RWPE2 (cell line): Measurements from ENCODE around the gene CCL20.
A peak's percentile ranks its signal among the peaks of the same experiment; 100 is the strongest.

Experiments used
- ATAC-seq: fragments of 200-7000 bp; cut with Tn5 transposase; 3 replicates; pipeline ENCODE4 v1.9.1; 2021; ENCODE audit warnings: low read depth
- DNase-seq: peaks from one replicate; pipeline ENCODE4 v3.0.0-alpha.2; 2020; ENCODE audit warnings: low spot score
- H3K27ac ChIP-seq: fragments of 450-650 bp; 2 replicates; pipeline ENCODE4 v1.5.1; 2017; ENCODE audit warnings: mild to moderate bottlenecking; ENCODE audit not compliant: poor library complexity, severe bottlenecking
- H3K27me3 ChIP-seq: fragments of 250-450 bp; sonication (Bioruptor Pico); 2 replicates; pipeline ENCODE4 v1.5.1; 2021; ENCODE audit warnings: mild to moderate bottlenecking, moderate library complexity; ENCODE audit not compliant: insufficient read depth, poor library complexity, severe bottlenecking
- H3K36me3 ChIP-seq: fragments of 250-450 bp; sonication (Bioruptor Pico); 2 replicates; pipeline ENCODE4 v1.5.1; 2020; ENCODE audit warnings: low read depth, mild to moderate bottlenecking, moderate library complexity
- H3K4me1 ChIP-seq: fragments of 250-450 bp; sonication (Bioruptor Pico); 2 replicates; pipeline ENCODE4 v1.5.1; 2021; ENCODE audit warnings: mild to moderate bottlenecking, moderate library complexity; ENCODE audit not compliant: insufficient read depth, poor library complexity, severe bottlenecking
- H3K4me3 ChIP-seq: fragments of 250-450 bp; sonication (Bioruptor Pico); 2 replicates; pipeline ENCODE4 v1.5.1; 2021; ENCODE audit warnings: mild to moderate bottlenecking, moderate library complexity; ENCODE audit not compliant: severe bottlenecking
- H3K9me3 ChIP-seq: fragments of 250-450 bp; sonication (Bioruptor Pico); 2 replicates; pipeline ENCODE4 v1.5.1; 2021; ENCODE audit warnings: mild to moderate bottlenecking, moderate library complexity; ENCODE audit not compliant: severe bottlenecking
- TF ChIP-seq, protein P1 (sequence below): fragments of 450-650 bp; IDR thresholded peaks from one replicate; pipeline ENCODE4 v1.5.1; 2017; ENCODE audit warnings: mild to moderate bottlenecking, moderate library complexity; ENCODE audit not compliant: poor library complexity, severe bottlenecking

The CCL20 gene, protein sequence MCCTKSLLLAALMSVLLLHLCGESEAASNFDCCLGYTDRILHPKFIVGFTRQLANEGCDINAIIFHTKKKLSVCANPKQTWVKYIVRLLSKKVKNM

DNA sequence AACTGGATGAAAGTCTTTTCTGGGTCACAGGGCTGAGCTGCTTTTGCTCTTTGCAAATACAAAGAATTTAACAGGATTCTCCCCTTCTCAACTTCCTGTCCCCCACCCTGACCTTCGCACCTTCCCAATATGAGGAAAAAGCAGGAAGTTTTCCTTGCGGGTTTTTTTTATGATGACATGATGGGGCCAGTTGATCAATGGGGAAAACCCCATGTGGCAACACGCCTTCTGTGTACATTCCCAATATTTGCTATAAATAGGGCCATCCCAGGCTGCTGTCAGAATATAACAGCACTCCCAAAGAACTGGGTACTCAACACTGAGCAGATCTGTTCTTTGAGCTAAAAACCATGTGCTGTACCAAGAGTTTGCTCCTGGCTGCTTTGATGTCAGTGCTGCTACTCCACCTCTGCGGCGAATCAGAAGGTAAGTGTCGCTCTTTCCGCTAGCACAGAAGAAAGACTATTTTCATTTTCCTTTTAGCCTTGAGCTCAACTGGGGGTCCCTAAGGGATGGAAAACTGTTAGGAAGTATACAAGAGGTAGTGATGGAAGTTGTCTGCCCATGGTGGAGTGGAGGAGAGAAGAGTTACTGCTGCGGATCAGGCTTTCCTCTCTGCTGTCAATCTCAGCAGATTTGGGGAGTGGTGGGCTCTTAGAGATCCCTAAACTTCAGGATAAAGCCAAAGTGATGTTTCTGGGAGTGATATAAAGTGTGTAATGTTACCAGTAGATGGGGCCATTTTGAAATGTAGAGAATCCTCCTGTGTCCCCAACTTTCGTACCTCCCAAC lies at the start of gene CCL20:
Gene CCL20 (plus strand): TSS at position 281 of the 792 bp plus-strand sequence. CDS start 70 bp downstream, at position 351.
- H3K4me1 ChIP-seq = peaks cover 15% of the 10 kb centered on the region
- ATAC-seq (no peak), DNase-seq (no peak)
- H3K36me3 ChIP-seq = peaks cover 69% of the 10 kb centered on the region
- peak within 1 kb of the TSS; percentile 100 for H3K27ac ChIP-seq
- H3K9me3 ChIP-seq = peaks cover 2% of the 10 kb centered on the region
- TF ChIP-seq, protein P1, sequence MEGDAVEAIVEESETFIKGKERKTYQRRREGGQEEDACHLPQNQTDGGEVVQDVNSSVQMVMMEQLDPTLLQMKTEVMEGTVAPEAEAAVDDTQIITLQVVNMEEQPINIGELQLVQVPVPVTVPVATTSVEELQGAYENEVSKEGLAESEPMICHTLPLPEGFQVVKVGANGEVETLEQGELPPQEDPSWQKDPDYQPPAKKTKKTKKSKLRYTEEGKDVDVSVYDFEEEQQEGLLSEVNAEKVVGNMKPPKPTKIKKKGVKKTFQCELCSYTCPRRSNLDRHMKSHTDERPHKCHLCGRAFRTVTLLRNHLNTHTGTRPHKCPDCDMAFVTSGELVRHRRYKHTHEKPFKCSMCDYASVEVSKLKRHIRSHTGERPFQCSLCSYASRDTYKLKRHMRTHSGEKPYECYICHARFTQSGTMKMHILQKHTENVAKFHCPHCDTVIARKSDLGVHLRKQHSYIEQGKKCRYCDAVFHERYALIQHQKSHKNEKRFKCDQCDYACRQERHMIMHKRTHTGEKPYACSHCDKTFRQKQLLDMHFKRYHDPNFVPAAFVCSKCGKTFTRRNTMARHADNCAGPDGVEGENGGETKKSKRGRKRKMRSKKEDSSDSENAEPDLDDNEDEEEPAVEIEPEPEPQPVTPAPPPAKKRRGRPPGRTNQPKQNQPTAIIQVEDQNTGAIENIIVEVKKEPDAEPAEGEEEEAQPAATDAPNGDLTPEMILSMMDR = no peak
- no peak within 1 kb of the TSS for H3K4me3 ChIP-seq
- H3K27me3 ChIP-seq = no peaks in the 10 kb centered on the region

DNA sequence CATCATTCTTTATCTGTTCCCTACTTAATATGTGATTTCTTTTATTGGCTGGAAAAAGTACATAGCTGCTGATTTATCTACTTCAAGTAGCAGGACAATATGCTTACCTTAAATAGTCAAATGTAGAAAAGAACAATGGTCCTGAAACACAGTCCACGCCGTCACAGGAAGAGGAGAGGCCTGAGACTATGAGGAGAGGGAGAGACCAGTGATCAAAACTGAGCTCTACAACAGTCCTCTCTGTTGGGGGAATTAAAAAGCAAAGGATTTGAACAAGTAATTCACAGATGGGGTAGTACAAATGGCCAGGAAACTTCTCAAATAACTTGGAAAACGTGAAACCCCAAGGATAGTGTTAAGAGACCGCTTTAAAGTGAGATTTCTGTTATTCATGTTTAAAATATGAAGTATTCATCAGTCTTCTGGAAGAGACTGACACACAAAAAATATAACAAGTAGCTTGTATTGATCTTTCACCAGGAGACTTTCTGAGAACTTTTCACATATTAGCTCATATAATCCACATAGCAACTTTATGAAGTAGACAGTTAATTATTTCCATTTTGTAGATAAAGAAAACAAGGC lies 47.8 kb upstream of the CCL20 start:
- H3K4me1 ChIP-seq = no peaks in the 10 kb centered on the region
- DNase-seq = no peak
- TF ChIP-seq, protein P1 = no peak
- H3K36me3 ChIP-seq = no peaks in the 10 kb centered on the region
- H3K4me3 ChIP-seq = no peak overlapping the region
- H3K27ac ChIP-seq = no peak overlapping the region
- ATAC-seq = no peak
- H3K27me3 ChIP-seq = no peaks in the 10 kb centered on the region
- H3K9me3 ChIP-seq = no peaks in the 10 kb centered on the region

DNA sequence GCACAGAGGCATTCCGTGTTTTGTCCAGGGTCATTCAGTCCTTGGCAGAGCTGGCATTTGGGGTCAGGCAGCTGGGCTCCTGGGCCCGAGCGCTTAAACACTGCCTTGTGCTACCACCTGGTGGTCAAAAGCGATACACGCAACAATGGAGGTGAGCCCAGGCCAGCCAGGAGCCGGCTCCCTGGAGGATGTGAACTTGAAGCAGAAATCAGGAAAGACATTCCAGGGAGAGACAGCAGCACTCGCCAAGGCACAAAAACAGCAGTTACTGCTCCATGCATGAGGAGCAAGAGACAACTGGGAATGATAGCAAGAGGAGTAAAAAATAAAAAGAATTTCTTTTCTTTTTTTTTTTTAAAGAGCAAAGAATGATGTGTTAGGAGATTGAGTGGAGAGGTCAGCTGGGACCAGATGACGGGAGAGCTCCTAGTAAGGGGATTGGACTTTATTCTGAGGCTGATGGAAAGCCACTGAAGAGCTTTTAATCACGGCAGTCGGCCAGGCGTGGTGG lies 47.2 kb upstream of the CCL20 start:
- Histone ChIP-seq H3K27me3 (no peaks in the 10 kb centered on the region), H3K27ac (no peak overlapping the region), H3K9me3 (no peaks in the 10 kb centered on the region), H3K4me3 (no peak overlapping the region), H3K4me1 (no peaks in the 10 kb centered on the region), H3K36me3 (no peaks in the 10 kb centered on the region)
- ATAC-seq (peak; percentile 98), DNase-seq (no peak)
- TF ChIP-seq, protein P1 = peak; percentile 91

DNA sequence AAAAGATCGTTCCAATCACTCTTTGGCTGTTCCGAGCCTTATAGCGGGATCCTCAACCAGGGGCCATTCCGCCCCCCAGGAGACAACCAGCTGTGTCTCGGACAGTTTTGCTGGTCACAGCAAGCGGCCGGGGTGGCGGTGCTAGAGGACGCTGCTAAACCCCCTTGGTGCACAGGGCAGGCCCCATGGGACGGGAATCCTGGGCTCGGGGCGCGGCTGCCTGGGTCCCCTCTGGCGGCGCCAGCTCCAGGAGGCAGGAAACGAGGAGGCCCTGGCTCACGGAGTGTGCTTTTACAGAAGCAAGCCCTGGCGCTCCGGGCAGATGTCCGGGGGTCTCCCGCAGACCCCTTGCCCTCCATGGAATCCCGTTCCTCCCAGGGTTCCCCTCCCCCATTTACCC lies 45.8 kb upstream of the CCL20 start:
- Histone ChIP-seq H3K27me3 (no peaks in the 10 kb centered on the region), H3K4me1 (no peaks in the 10 kb centered on the region), H3K27ac (no peak overlapping the region), H3K36me3 (no peaks in the 10 kb centered on the region), H3K4me3 (no peak overlapping the region), H3K9me3 (no peaks in the 10 kb centered on the region)
- DNase-seq (no peak), ATAC-seq (no peak)
- TF ChIP-seq, protein P1 = no peak

DNA sequence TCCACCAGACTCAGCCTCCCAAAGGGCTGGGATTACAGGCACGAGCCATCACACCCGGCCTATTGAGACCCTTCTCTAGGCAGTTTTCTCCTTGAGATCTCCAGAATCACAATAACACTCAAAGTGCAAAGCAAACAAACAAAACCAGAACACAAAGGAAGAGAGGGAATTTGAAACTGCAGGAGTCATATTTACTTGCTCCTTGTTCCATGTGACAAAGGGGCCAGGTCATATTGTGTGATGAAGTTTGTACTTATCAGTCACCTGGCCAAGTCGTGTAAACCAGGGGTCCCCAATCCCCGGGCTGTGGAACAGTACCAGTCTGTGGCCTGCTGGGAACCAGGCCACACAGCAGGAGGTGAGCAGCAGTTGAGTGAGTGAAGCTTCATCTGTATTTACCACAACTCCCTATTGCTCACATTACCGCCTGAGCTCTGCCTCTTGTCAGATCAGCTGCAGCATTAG lies 41.4 kb upstream of the CCL20 start:
- DNase-seq = no peak
- ATAC-seq = no peak

More for the DNA sequence above, 41.4 kb upstream of the CCL20 start:
- H3K27ac ChIP-seq = no peak overlapping the region
- no peak overlapping the region for H3K4me3 ChIP-seq
- no peaks in the 10 kb centered on the region for H3K36me3 ChIP-seq
- no peaks in the 10 kb centered on the region for H3K27me3 ChIP-seq
- no peaks in the 10 kb centered on the region for H3K4me1 ChIP-seq
- TF ChIP-seq, protein P1 = no peak
- no peaks in the 10 kb centered on the region for H3K9me3 ChIP-seq
